B cell (primary cell): ENCODE data around the gene RUBCNL. TPM values are rescaled to one million over a fixed set of nuclear protein-coding genes. Genes with fewer than 3 reads are reported as not detected.

Experiments
- ATAC-seq: fragments of 200-7000 bp; cut with Tn5 transposase; one replicate; pipeline ENCODE4 v1.10.0; 2021; ENCODE audit warnings: low read depth, mild to moderate bottlenecking, moderate number of reproducible peaks, moderate library complexity
- CTCF ChIA-PET: fragments of 350-600 bp; sonication (Branson Sonifier 250); formaldehyde crosslinking; loops from one replicate; lab custom pipeline; 2021; ENCODE audit warnings: antibody characterized with exemption, inconsistent platforms; lab: Charles Lee
- POLR2A ChIA-PET: fragments of 350-600 bp; sonication (Branson Sonifier 250); formaldehyde crosslinking; loops from one replicate; lab custom pipeline; 2021; ENCODE audit warnings: antibody characterized with exemption; lab: Charles Lee
- DNase-seq: peaks from one replicate; pipeline ENCODE4 v3.0.0; 2013
- H2AFZ ChIP-seq: 2 replicates; pipeline ENCODE4 v1.6.1; 2012; ENCODE audit warnings: mild to moderate bottlenecking, low read depth, low read length; ENCODE audit not compliant: insufficient read depth, poor library complexity, severe bottlenecking
- H3K27ac ChIP-seq, 2 donors: 1 replicate in 1 of 2; 2 replicates in 1 of 2; pipeline ENCODE4 v1.5.1; 2012 to 2013; ENCODE audit warnings: low read length in 2 of 2, mild to moderate bottlenecking in 2 of 2, moderate library complexity in 1 of 2
- H3K27me3 ChIP-seq, 4 experiments: fragments of 200-600 bp in 1 of 4; sonication (generic) in 1 of 4; replicated peaks in 1 of 4; 1 replicate in 2 of 4; 2 replicates in 2 of 4; pipeline versions ENCODE4 v1.6.1 to v1.7.0; 2013 to 2016; ENCODE audit warnings: low read length in 3 of 4, mild to moderate bottlenecking in 2 of 4, mixed read lengths in 1 of 4, moderate library complexity in 1 of 4; ENCODE audit not compliant: insufficient read depth in 4 of 4, control insufficient read depth in 3 of 4; ENCODE audit errors: control extremely low read depth in 1 of 4
- H3K36me3 ChIP-seq, 2 experiments: replicated peaks in 1 of 2; 1 replicate in 1 of 2; 2 replicates in 1 of 2; pipeline versions ENCODE4 v1.6.1 to v1.7.1; 2013; ENCODE audit warnings: low read length in 1 of 2; ENCODE audit not compliant: insufficient read depth in 2 of 2, control insufficient read depth in 1 of 2; ENCODE audit errors: control extremely low read depth in 1 of 2, extremely low read depth in 1 of 2
- H3K4me1 ChIP-seq, 2 donors: fragments of 200-600 bp in 1 of 2; sonication (generic) in 1 of 2; 1 replicate in 1 of 2; 2 replicates in 1 of 2; pipeline versions ENCODE4 v1.5.1 to v1.6.1; 2013 to 2017; ENCODE audit warnings: low read length in 2 of 2; ENCODE audit not compliant: control insufficient read depth in 2 of 2, insufficient read depth in 2 of 2
- H3K4me2 ChIP-seq: replicated peaks from 2 replicates; pipeline ENCODE3; 2012; ENCODE audit warnings: mild to moderate bottlenecking, low read depth, low read length; ENCODE audit not compliant: poor library complexity, severe bottlenecking
- H3K4me3 ChIP-seq, 5 experiments: fragments of 200-600 bp in 1 of 5; sonication (generic) in 1 of 5; 1 replicate in 3 of 5; 2 replicates in 2 of 5; pipeline versions ENCODE4 v1.5.1 to v1.7.0; 2011 to 2016; ENCODE audit warnings: low read length in 4 of 5, mild to moderate bottlenecking in 4 of 5, low read depth in 2 of 5, control low read depth in 1 of 5, moderate library complexity in 1 of 5; ENCODE audit not compliant: insufficient read depth in 1 of 5; ENCODE audit errors: control extremely low read depth in 1 of 5, extremely low read depth in 1 of 5
- H3K79me2 ChIP-seq: fragments of 200-600 bp; sonication (generic); one replicate; pipeline ENCODE4 v1.6.0; 2016; ENCODE audit warnings: low read length; ENCODE audit not compliant: control insufficient read depth, insufficient read depth
- H3K9ac ChIP-seq: fragments of 200-600 bp; sonication (generic); 2 replicates; pipeline ENCODE4 v1.6.1; 2017; ENCODE audit warnings: mild to moderate bottlenecking, low read length, moderate library complexity
- H3K9me3 ChIP-seq, 3 donors: one replicate each; pipeline versions ENCODE4 v1.6.1 to v1.7.1; 2013; ENCODE audit warnings: low read length in 2 of 3; ENCODE audit not compliant: control insufficient read depth in 2 of 3, insufficient read depth in 1 of 3; ENCODE audit errors: control extremely low read depth in 1 of 3
- H4K20me1 ChIP-seq: 2 replicates; pipeline ENCODE4 v1.6.0; 2012; ENCODE audit warnings: mild to moderate bottlenecking, low read length; ENCODE audit not compliant: insufficient read depth, control insufficient read depth, poor library complexity, severe bottlenecking
- H3K27ac Mint-ChIP-seq: one replicate; pipeline ENCODE4 v1.8.0; 2021; ENCODE audit warnings: mixed read lengths
- H3K27me3 Mint-ChIP-seq: one replicate; pipeline ENCODE4 v1.8.0; 2021; ENCODE audit warnings: mixed read lengths
- H3K4me1 Mint-ChIP-seq: one replicate; pipeline ENCODE4 v1.8.0; 2021; ENCODE audit warnings: mixed read lengths
- H3K4me3 Mint-ChIP-seq: one replicate; pipeline ENCODE4 v1.8.0; 2021; ENCODE audit warnings: mixed read lengths
- H3K9me3 Mint-ChIP-seq: one replicate; pipeline ENCODE4 v1.8.0; 2022; ENCODE audit warnings: mixed read lengths; ENCODE audit not compliant: insufficient read depth
- CTCF ChIP-seq: fragments of 200-600 bp; IDR thresholded peaks from one replicate; pipeline ENCODE4 v1.8.0; 2022; ENCODE audit warnings: antibody characterized with exemption, mild to moderate bottlenecking
- EZH2 ChIP-seq: IDR thresholded peaks from 2 replicates; pipeline ENCODE4 v1.6.1; 2012; ENCODE audit warnings: borderline replicate concordance, low read depth, mild to moderate bottlenecking, moderate library complexity, low read length; ENCODE audit not compliant: insufficient read depth, poor library complexity, severe bottlenecking
- WGBS: methylation state at CpG from one replicate; pipeline ENCODE4 v1.1.5; 2013; ENCODE audit warnings: missing lambda C conversion rate; ENCODE audit not compliant: insufficient coverage; 5-methylcytosine and 5-hydroxymethylcytosine counted together
- intact Hi-C: fragments of 100-400 bp; cut with micrococcal nuclease; formaldehyde crosslinking; loops from one replicate; pipeline ENCODE4 v1.10.0; 2022
- polyA plus RNA-seq: library from polyadenylated mRNA; depleted of rRNA; stranded (reverse); fragments of >200 nt; gene quantifications from 2 replicates; pipeline ENCODE4 v1.2.3, GENCODE V29; 2012
- total RNA-seq, 2 donors: library from RNA; stranded (reverse); fragments of 120-200 nt in 1 of 2; gene quantifications; 1 replicate in 1 of 2; 2 replicates in 1 of 2; pipeline versions ENCODE4 v1.2.3 to v1.2.4, GENCODE V29; 2013 to 2022

Gene RUBCNL
- total and polyA plus RNA-seq, 2 donors (not counting 1 experiment from before 2014, with no cell fraction given): 185 to 370 TPM

DNA sequence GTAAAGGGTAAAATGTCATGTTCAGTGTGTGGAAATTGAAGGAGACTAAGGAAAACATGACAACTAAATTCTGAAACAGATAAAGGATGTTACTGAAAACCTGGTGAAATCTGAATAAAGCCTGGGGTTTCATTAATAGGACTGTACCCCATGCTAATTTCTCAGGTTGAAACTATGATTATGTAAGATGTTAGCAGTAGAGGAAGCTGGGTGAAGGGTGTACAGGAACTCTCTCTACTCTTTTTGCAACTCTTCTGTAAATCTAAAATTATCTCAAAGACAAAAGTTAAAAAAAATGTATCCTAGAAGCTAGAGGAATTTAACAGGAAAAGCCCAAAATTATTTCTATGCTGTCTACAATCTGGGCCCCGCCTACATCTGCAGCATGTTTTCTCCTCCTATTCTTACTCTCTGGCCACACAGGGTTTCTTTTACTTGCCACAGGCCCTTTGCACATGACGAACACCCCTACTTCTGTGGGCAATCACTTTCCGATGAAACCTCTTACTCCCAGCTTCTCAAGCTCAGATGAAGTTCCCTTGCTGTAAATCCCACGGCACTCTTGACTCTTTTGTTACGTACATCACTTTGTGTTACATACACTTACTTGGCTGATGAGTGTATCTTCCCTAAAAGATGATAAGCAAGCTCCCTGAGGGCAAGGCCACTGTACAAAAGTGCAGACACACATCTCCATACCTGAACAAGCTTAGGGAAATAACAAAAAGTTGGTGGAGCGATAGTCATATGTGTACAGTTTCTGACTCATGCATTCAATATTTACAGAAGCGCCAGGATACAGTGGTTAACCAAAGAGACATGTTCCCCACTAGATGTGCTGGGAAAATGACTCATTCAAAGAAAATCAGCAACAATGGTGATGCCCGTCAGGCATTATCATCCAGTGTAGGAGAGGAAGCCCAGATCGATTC, 32.6 kb downstream of the RUBCNL start:
- Histone ChIP-seq H3K4me1 (no peaks in the 10 kb centered on the region), H3K27me3 (no peaks in the 10 kb centered on the region), H3K4me3 (no peak overlapping the region), H4K20me1 (peaks cover 47% of the 10 kb centered on the region), H3K27ac (peak overlapping the region in 1 of 2 donors; percentile 53), H3K36me3 (peaks cover 13 to 89% of the 10 kb centered on the region in 2 experiments), H3K79me2 (peaks cover 20% of the 10 kb centered on the region), H3K4me2 (no peak overlapping the region), H2AFZ (no peak overlapping the region), H3K9ac (no peak overlapping the region), H3K9me3 (no peaks in the 10 kb centered on the region)
- TF ChIP-seq EZH2: no peak
- no peak for TF ChIP-seq CTCF
- Mint-ChIP-seq H3K4me3 (no peak overlapping the region), H3K27me3 (no peaks in the 10 kb centered on the region), H3K4me1 (peaks cover 2% of the 10 kb centered on the region), H3K9me3 (no peaks in the 10 kb centered on the region), H3K27ac (peak overlapping the region; percentile 43)
- peak; percentile 24 for ATAC-seq
- ChIA-PET CTCF (interaction anchor here (0.7 to 2.4 kb wide), 5 partner anchors 9 to 400 kb away, joined by 3 to 5 read pairs (median 3); no protein-coding TSS in a partner anchor), POLR2A (interaction anchor here (0.6 to 1.0 kb wide), 3 partner anchors 9 to 192 kb away, joined by 3 to 5 read pairs (median 4); no protein-coding TSS in a partner anchor)
- DNase-seq: no peak
- WGBS: 70% methylated on average over 5 of the region's 9 CpGs
- intact Hi-C loops: loop anchor here (2.0 kb wide), 1 partner anchor 14 kb away; no protein-coding TSS in a partner anchor

- CTCF ChIA-PET: interaction anchor here (1.0 to 2.4 kb wide), 2 partner anchors 31 to 36 kb away, joined by 3 to 5 read pairs; no protein-coding TSS in a partner anchor
- Mint-ChIP-seq H3K9me3 (no peaks in the 10 kb centered on the region), H3K4me1 (peaks cover 2% of the 10 kb centered on the region), H3K27me3 (no peaks in the 10 kb centered on the region), H3K27ac (peak overlapping the region; percentile 55), H3K4me3 (no peak overlapping the region)
- POLR2A ChIA-PET: no interaction called here
- Histone ChIP-seq H3K9me3 (no peaks in the 10 kb centered on the region), H3K27ac (no peak overlapping the region), H3K79me2 (peaks cover 21% of the 10 kb centered on the region), H3K27me3 (no peaks in the 10 kb centered on the region), H3K4me3 (no peak overlapping the region), H3K36me3 (peaks cover 13 to 87% of the 10 kb centered on the region in 2 experiments), H2AFZ (no peak overlapping the region), H3K4me2 (no peak overlapping the region), H3K9ac (no peak overlapping the region), H4K20me1 (peaks cover 47% of the 10 kb centered on the region), H3K4me1 (no peaks in the 10 kb centered on the region)
- ATAC-seq (no peak), DNase-seq (no peak)
- intact Hi-C loops: no loop called here
- 100% methylated on average over 2 of the region's 8 CpGs for WGBS
- TF ChIP-seq CTCF: no peak
- no peak for TF ChIP-seq EZH2
Observed at GRCh38 chr13:46352805-46353204, 34.2 kb downstream of the RUBCNL start.
